ENCODE results near the gene TGFB2.

Gene TGFB2

GRCh38 chr1:218362418-218363076, 17.4 kb downstream of the TGFB2 start:
- DNase-seq, result no peak

GRCh38 chr1:218363141-218363540, 18.0 kb downstream of the TGFB2 start:
- DNase-seq, result no peak

GRCh38 chr1:218364028-218364710, 19.0 kb downstream of the TGFB2 start:
- no peak for DNase-seq

GRCh38 chr1:218365226-218365999, 20.3 kb downstream of the TGFB2 start:
- DNase-seq, result peak in 3 of 14 donors; percentile 12 to 26 (median 19)

GRCh38 chr1:218366322-218367052, 21.4 kb downstream of the TGFB2 start:
- DNase-seq, result no peak

- DNase-seq, result no peak
Observed at GRCh38 chr1:218367118-218367517, 22.0 kb downstream of the TGFB2 start.

GRCh38 chr1:218368686-218369085, 23.6 kb downstream of the TGFB2 start:
- DNase-seq, result no peak

- no peak for DNase-seq
Observed at GRCh38 chr1:218369688-218370511, 24.8 kb downstream of the TGFB2 start.

GRCh38 chr1:218371927-218372672, 27.0 kb downstream of the TGFB2 start:
- peak in 6 of 14 donors; percentile 18 to 40 (median 28) for DNase-seq

GRCh38 chr1:218374401-218375353, 29.5 kb downstream of the TGFB2 start:
- no peak for DNase-seq

- no peak for DNase-seq
Observed at GRCh38 chr1:218376722-218377121, 31.6 kb downstream of the TGFB2 start.

- DNase-seq, result no peak
Observed at GRCh38 chr1:218377143-218377660, 32.1 kb downstream of the TGFB2 start.

GRCh38 chr1:218380125-218380977, 35.2 kb downstream of the TGFB2 start:
- DNase-seq, result peak in 2 of 14 donors; percentile 6 to 34

- DNase-seq, result no peak
Observed at GRCh38 chr1:218382261-218382660, 37.1 kb downstream of the TGFB2 start.

GRCh38 chr1:218383051-218383450, 37.9 kb downstream of the TGFB2 start:
- no peak for DNase-seq

GRCh38 chr1:218383681-218384080, 38.5 kb downstream of the TGFB2 start:
- no peak for DNase-seq

GRCh38 chr1:218384581-218384993, 39.5 kb downstream of the TGFB2 start:
- DNase-seq, result no peak

- DNase-seq, result no peak
Observed at GRCh38 chr1:218388591-218388990, 43.5 kb downstream of the TGFB2 start.

GRCh38 chr1:218390618-218391017, 45.5 kb downstream of the TGFB2 start:
- no peak for DNase-seq
